MM.1S (cell line): ENCODE measurements around the gene KRTAP4-11.

Experiments
- DNase-seq: peaks from one replicate; pipeline ENCODE4 v3.0.0-alpha.2; 2015
- H2AFZ ChIP-seq: fragments of 300-600 bp; sonication (generic); 2 replicates; pipeline ENCODE4 v1.6.0; 2016; ENCODE audit warnings: antibody characterized with exemption, low read length
- H3F3A ChIP-seq: fragments of 300-600 bp; sonication (generic); 2 replicates; pipeline ENCODE4 v1.6.1; 2016; ENCODE audit warnings: mild to moderate bottlenecking, antibody characterized with exemption, low read length, moderate library complexity, mixed read lengths; ENCODE audit not compliant: insufficient read depth
- H3K27ac ChIP-seq: fragments of 300-600 bp; sonication (generic); 2 replicates; pipeline ENCODE4 v1.5.1; 2016; ENCODE audit warnings: mild to moderate bottlenecking, low read length
- H3K27me3 ChIP-seq: fragments of 300-600 bp; sonication (generic); replicated peaks from 2 replicates; pipeline ENCODE4 v1.6.0; 2016; ENCODE audit warnings: low read length; ENCODE audit not compliant: insufficient read depth
- H3K36me3 ChIP-seq: fragments of 300-600 bp; sonication (generic); replicated peaks from 2 replicates; pipeline ENCODE4 v1.6.1; 2016; ENCODE audit warnings: mild to moderate bottlenecking, low read length, mixed read lengths; ENCODE audit not compliant: insufficient read depth
- H3K4me1 ChIP-seq: fragments of 300-600 bp; sonication (generic); 2 replicates; pipeline ENCODE4 v1.6.1; 2016; ENCODE audit warnings: low read length, mixed read lengths
- H3K4me2 ChIP-seq: fragments of 300-600 bp; sonication (generic); 2 replicates; pipeline ENCODE4 v1.6.0; 2016; ENCODE audit warnings: low read depth, low read length
- H3K4me3 ChIP-seq: fragments of 300-600 bp; sonication (generic); 2 replicates; pipeline ENCODE4 v1.5.1; 2016; ENCODE audit warnings: low read length, mixed read lengths
- H3K79me2 ChIP-seq: fragments of 300-600 bp; sonication (generic); 2 replicates; pipeline ENCODE4 v1.6.1; 2016; ENCODE audit warnings: mixed run types, low read length, mixed read lengths
- H3K9ac ChIP-seq: fragments of 300-600 bp; sonication (generic); 2 replicates; pipeline ENCODE4 v1.6.1; 2016; ENCODE audit warnings: low read length, mixed read lengths
- H3K9me2 ChIP-seq: fragments of 300-600 bp; sonication (generic); replicated peaks from 2 replicates; pipeline ENCODE4 v1.6.1; 2016; ENCODE audit warnings: mild to moderate bottlenecking, low read length, mixed read lengths; ENCODE audit not compliant: insufficient read depth
- H3K9me3 ChIP-seq: fragments of 300-600 bp; sonication (generic); replicated peaks from 2 replicates; pipeline ENCODE4 v1.6.1; 2016; ENCODE audit warnings: mild to moderate bottlenecking, low read length, mixed read lengths; ENCODE audit not compliant: insufficient read depth
- H4K20me1 ChIP-seq: fragments of 300-600 bp; sonication (generic); 2 replicates; pipeline ENCODE4 v1.6.1; 2016; ENCODE audit warnings: mild to moderate bottlenecking, low read length, moderate library complexity, mixed read lengths; ENCODE audit not compliant: insufficient read depth
- EZH2 ChIP-seq: fragments of 300-600 bp; sonication (generic); optimal IDR thresholded peaks from 2 replicates; pipeline ENCODE3; 2017; ENCODE audit warnings: low read depth, mild to moderate bottlenecking, antibody characterized with exemption, low read length, mixed read lengths
- EZH2phosphoT487 ChIP-seq: fragments of 300-600 bp; sonication (generic); IDR thresholded peaks from 2 replicates; pipeline ENCODE4 v1.6.1; 2018; ENCODE audit warnings: antibody characterized with exemption, low read length
- TF ChIP-seq, protein P1 (sequence below): fragments of 300-600 bp; sonication (generic); IDR thresholded peaks from 2 replicates; pipeline ENCODE4 v1.5.1; 2016; ENCODE audit warnings: antibody characterized with exemption, low read length, mixed read lengths

The KRTAP4-11 gene

GRCh38 chr17:41147531-41148204 lies 29.5 kb upstream of the KRTAP4-11 start:
- H3K27ac ChIP-seq, result no peak overlapping the region
- TF ChIP-seq, protein P1, sequence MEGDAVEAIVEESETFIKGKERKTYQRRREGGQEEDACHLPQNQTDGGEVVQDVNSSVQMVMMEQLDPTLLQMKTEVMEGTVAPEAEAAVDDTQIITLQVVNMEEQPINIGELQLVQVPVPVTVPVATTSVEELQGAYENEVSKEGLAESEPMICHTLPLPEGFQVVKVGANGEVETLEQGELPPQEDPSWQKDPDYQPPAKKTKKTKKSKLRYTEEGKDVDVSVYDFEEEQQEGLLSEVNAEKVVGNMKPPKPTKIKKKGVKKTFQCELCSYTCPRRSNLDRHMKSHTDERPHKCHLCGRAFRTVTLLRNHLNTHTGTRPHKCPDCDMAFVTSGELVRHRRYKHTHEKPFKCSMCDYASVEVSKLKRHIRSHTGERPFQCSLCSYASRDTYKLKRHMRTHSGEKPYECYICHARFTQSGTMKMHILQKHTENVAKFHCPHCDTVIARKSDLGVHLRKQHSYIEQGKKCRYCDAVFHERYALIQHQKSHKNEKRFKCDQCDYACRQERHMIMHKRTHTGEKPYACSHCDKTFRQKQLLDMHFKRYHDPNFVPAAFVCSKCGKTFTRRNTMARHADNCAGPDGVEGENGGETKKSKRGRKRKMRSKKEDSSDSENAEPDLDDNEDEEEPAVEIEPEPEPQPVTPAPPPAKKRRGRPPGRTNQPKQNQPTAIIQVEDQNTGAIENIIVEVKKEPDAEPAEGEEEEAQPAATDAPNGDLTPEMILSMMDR, result no peak
- TF ChIP-seq EZH2 (no peak), EZH2phosphoT487 (no peak)
- H4K20me1 ChIP-seq, result no peaks in the 10 kb centered on the region
- no peak for DNase-seq
- H3K4me2 ChIP-seq, result no peak overlapping the region
- no peaks in the 10 kb centered on the region for H3K9me3 ChIP-seq
- H3K9me2 ChIP-seq, result no peaks in the 10 kb centered on the region
- H3K27me3 ChIP-seq, result no peaks in the 10 kb centered on the region
- H2AFZ ChIP-seq, result no peak overlapping the region
- H3K79me2 ChIP-seq, result no peaks in the 10 kb centered on the region
- no peaks in the 10 kb centered on the region for H3F3A ChIP-seq
- no peaks in the 10 kb centered on the region for H3K4me1 ChIP-seq
- no peak overlapping the region for H3K4me3 ChIP-seq
- no peak overlapping the region for H3K9ac ChIP-seq
- no peaks in the 10 kb centered on the region for H3K36me3 ChIP-seq

- no peaks in the 10 kb centered on the region for H3K27me3 ChIP-seq
- no peaks in the 10 kb centered on the region for H3K9me2 ChIP-seq
- H3K4me1 ChIP-seq, result no peaks in the 10 kb centered on the region
- H4K20me1 ChIP-seq, result no peaks in the 10 kb centered on the region
- no peaks in the 10 kb centered on the region for H3K79me2 ChIP-seq
- no peaks in the 10 kb centered on the region for H3F3A ChIP-seq
- no peak for TF ChIP-seq EZH2phosphoT487
- no peak for TF ChIP-seq EZH2
- TF ChIP-seq, protein P1, result no peak
- no peak for DNase-seq
- H3K27ac ChIP-seq, result no peak overlapping the region
- no peak overlapping the region for H3K4me2 ChIP-seq
- no peak overlapping the region for H3K9ac ChIP-seq
- no peak overlapping the region for H2AFZ ChIP-seq
- no peaks in the 10 kb centered on the region for H3K9me3 ChIP-seq
- H3K36me3 ChIP-seq, result no peaks in the 10 kb centered on the region
- no peak overlapping the region for H3K4me3 ChIP-seq
These were observed 27.1 kb upstream of the KRTAP4-11 start for GRCh38 chr17:41145261-41145660.

DNA sequence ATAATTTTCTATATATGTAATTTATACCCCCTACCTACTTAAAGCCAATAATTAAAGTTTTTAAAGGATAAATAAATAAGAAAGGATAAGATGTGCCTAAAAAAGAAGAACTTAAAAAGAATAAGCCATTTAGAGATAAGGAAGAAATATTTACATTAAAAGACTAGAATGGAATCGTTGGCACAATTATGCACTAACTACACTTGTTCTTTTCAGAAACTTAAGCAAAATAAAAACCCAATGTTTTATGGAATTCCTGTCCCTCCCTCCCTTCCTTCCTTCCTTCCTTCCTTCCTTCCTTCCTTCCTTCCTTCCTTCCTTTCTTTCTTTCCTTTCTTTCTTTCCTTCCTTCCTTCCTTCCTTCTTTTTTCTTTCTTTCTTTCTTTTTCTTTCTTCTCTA lies 26.7 kb upstream of the KRTAP4-11 start:
- Histone ChIP-seq H3K9me3 (no peaks in the 10 kb centered on the region), H3K4me2 (no peak overlapping the region), H4K20me1 (no peaks in the 10 kb centered on the region), H3K4me1 (no peaks in the 10 kb centered on the region), H2AFZ (no peak overlapping the region), H3K27me3 (no peaks in the 10 kb centered on the region), H3K36me3 (no peaks in the 10 kb centered on the region), H3K4me3 (no peak overlapping the region), H3K79me2 (no peaks in the 10 kb centered on the region), H3K9ac (no peak overlapping the region), H3K9me2 (no peaks in the 10 kb centered on the region), H3K27ac (no peak overlapping the region), H3F3A (no peaks in the 10 kb centered on the region)
- TF ChIP-seq EZH2 (no peak), EZH2phosphoT487 (no peak)
- TF ChIP-seq, protein P1, result no peak
- DNase-seq, result no peak
